DMS 273 treated with DMSO at 0.1 percent for 48 hours (cell line): ENCODE measurements around the gene PGM2L1.
"Not testable (repeated sequence)": the region's sequence is repeated elsewhere in the genome, so short reads cannot be mapped to it uniquely, and the experiment has no call there.

ENCODE experiments used
- DNase-seq: peaks from one replicate; lab custom pipeline; 2025; lab: John Stamatoyannopoulos, UW

Gene PGM2L1

DNA sequence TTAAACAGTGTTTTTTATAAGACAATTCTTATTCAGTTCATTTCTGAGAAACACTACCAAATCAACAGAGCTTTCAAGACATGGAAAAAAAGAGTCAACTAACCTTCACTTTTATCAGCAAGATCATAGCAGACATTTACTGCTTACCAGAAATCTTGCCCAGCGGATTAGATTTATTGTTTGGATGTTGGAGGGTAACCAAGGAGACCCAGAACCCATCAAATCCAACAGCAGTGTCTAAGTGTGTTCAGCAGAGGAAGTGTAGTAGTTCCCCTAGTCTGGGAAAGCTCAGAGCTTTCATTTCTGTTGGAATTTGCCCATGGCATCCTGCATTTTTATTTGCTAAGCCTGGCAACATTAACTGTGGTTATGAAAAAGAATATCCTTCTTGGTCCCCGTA lies 2.4 kb upstream of the PGM2L1 start:
- no peak for DNase-seq

DNA sequence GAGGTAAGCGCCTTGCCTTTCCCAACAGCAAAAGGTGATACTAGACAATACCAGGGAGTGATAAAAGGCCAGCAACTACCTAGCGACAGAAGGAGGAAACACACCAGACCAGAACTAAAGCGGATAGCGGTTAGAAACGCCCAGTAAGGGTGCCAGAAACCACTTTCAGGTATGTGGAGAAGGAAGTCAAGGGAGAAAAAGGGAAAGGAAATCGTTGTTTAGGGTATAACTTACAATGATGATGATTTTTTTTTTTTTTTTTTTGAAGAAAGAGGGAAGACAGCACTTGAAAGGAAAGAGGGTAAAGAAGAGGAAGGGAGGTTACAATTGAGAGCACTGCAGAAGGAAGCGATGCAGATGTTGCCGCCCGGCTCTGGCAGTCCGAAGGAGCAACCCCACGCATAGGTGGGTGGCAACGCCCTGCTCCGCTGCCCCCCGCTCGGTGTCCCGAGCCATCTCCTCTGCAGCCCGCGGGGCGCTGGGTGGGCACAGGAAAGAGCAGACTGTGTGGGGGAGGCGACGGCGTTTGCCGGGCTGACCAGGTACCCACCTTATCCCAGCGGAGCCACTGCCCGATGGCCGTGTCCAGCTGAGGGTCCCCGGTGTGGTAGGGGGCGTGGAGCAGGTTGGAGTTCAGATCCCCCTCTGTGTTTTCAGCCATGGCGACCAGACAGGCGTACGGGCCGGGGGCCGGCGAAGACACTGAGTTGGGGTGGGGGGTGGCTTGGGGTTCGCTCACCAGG lies 561 bp downstream of the PGM2L1 start:
- DNase-seq: peak; percentile 14

- DNase-seq: no peak
Measured at GRCh38 chr11:74392256-74392655, 6.0 kb downstream of the PGM2L1 start.

DNA sequence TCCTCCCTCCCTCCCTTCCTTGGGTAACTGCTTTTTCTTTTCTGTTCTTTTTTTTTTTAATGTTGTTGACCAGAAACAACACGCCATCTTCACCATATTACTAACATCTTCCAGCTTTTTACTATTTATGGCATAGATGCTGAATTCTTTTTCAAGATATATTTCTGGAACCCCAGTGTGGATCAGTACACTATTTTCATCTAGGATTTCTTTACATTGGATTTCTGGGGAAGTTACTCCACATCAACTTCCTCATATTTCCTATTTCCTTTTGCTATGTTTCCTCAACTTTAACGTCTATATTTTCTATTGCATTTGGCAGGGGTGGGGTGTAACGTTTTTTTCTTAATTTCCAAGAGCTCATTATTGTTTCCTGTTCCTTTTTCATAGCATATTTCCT lies 7.0 kb downstream of the PGM2L1 start:
- no peak for DNase-seq

DNA sequence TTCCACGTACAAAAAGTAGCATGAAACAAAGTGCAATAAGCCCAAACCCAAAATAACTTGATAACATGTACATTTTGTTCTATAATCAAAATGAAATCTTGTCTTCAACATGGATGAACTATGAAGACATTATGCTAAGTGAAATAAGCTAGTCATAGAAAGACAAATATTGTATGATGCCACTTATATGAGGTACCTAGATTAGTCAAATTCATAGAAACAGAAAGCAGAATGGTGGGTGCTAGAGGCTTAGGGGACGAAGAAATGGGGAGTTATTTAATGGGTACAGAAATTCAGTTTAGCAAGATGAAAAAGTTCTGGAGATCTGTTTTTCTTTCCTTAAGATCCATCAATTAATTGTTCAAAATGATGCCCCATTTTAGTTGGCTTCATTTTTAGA lies 7.5 kb downstream of the PGM2L1 start:
- no peak for DNase-seq

DNA sequence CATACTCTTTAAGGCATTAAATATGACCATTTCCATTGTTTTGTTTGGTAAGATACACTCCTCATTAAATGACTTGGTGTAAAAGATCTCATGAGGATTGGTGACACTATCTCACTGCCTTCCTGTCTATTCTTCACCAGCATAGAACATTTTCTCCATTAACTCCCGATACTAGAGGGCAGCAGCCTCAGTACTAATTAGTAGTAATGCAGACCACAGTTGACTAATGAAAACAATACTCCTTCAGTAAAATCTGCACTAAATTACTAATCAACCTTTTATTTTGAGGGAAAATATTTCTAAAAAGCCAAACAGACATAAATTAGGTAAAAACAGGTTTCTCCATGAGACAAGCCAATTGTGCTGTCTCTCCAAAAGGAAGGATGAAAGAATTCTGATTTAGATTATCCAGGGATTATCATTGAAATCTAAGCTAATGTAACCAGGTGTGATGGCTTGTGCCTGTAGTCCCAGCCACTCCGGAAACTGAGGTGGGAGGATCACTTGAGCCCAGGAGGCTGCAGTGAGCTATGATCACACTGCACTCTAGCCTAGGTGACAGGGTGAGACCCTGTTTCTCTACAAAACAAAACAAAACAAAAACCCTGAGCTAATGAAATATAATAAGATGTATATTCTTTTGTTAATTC lies 9.4 kb downstream of the PGM2L1 start:
- peak; percentile 4 for DNase-seq

DNA sequence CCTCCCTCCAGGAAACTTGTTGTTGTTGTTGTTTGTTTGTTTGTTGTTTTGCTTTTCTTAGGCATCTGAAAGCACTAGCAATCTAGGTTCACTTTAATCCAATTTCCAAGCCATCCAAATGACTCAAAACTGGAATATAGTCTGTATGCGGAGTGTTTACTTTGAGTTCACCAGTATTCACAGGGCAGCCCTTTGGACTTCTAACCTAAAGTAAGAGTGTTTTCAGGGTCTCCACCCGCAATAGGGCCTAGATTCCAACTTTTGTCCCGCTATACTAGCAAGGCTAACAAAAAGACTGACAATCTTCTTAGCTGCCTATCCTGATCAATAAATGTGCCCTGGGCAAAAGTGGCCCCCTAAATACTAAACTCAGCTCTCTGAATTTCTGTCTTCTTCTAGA lies 13.6 kb downstream of the PGM2L1 start:
- DNase-seq: no peak

- DNase-seq: no peak
Measured at GRCh38 chr11:74380746-74381439, 17.3 kb downstream of the PGM2L1 start.

DNA sequence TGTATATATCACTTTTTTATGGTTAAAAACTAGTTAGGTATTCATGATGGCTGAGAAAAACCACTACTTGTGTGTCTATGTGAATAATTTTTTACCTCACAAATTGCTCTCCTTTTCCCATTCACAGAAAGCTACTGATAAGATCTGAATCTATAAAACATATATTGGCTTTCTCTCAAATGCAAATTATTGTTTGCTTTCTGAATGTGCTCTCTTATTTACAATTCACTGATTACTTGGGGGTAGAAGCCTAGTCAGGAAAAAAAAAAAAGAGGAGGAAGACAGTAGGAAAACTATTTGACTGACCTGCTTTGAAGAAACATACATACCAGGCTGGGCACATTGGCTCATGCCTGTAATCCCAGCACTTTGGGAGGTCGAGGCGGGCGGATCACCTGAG lies 20.5 kb downstream of the PGM2L1 start:
- no peak for DNase-seq

DNA sequence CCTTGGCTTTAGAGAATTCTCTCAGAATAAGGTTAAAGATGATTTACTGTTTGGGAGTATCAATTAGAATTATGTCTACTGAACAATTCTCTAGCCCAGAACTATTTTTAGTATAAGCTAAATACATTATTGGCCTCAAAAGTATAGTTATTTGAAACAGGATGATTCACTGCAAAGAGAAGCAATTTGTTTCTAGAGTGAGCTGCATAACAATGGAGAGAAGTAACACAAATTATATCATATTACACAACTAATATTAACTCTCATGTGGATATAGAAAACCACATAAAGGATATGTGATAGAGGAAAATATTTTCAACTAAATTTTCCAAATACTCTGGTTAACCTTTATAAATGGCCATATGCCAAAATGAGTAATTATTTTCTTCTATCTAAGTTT lies 24.9 kb downstream of the PGM2L1 start:
- DNase-seq: no peak

DNA sequence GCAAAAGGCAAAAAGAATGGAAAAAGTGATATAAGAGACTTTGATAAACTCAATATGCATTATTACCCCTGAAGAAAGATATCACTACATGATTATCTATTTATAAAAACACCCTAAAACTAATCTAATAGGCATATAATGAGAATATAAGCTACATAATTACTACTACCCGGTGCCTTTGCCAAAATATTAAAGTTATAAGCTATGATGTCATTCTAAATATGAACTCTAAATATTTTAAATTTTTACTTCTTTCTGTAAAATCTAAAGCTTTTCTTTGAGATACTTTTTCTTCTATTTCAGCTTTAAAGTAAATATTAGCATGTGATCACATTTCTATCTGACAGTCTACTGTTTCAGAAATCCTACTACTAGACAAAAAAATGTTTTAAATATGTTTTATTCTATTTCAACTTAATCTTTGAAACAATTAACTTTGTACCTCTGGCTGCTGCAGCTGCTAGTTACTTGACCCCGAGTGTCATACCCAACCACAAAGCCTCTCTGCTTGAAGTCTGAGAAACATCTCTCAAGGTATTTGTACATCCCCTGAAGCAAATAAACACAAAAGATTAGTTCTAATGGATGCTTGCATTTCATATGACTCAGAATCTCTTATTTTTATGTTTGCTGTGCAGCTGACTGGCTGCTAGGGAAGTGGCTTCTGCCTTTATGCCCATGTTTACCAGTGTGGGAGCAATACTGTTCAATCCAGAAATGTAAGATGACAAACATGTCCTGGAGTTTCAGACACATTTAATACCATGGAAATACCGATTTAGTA lies 26.8 kb downstream of the PGM2L1 start:
- DNase-seq: no peak

- DNase-seq: no peak
Measured at GRCh38 chr11:74370123-74370522, 28.1 kb downstream of the PGM2L1 start.

GRCh38 chr11:74367881-74368280 lies 30.4 kb downstream of the PGM2L1 start:
- DNase-seq: no peak

DNA sequence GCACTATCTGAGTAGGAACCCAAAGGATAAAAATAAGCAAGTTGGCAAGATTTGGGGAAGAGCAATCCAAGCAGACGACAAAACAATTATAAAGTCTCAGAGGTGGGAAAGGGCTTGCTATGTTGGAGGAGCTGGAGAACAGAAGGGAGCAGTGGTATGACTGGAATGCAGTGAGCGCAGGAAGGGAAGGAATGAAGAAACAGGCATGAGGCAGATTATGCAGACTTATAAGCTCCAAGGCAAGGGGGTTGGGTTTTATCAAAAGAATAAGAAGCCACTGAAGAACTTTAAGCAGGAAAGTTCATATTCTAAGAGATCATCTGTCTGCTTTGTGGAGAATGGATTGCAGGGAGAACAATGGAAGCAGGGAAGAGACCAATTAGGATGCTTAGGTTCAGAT lies 31.7 kb downstream of the PGM2L1 start:
- no peak for DNase-seq

DNA sequence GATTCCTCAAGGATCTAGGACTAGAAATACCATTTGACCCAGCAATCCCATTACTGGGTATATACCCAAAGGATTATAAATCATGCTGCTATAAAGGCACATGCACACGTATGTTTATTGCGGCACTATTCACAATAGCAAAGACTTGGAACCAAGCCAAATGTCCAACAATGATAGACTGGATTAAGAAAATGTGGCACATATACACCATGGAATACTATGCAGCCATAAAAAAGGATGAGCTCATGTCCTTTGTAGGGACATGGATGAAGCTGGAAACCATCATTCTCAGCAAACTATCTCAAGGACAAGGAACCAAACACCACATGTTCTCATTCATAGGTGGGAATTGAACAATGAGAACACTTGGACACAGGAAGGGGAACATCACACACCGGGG lies 32.4 kb downstream of the PGM2L1 start:
- not testable (repeated sequence) for DNase-seq

DNA sequence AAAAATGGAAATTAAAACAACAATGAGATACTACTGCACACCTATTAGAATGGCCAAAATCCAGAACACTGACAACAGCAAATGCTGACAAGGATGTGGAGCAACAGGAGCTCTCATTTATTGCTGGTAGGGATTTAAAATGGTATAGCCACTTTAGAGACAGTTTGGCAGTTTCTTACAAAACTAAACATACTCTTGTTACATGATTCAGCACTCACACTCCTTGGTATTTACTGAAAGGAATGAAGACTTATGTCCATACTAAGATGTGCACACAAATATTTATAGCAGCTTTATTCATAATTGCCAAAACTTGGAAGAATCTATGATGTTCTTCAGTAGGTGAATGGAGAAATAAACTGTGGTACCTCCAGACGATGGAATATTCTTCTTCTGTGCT lies 40.8 kb downstream of the PGM2L1 start:
- no peak for DNase-seq

DNA sequence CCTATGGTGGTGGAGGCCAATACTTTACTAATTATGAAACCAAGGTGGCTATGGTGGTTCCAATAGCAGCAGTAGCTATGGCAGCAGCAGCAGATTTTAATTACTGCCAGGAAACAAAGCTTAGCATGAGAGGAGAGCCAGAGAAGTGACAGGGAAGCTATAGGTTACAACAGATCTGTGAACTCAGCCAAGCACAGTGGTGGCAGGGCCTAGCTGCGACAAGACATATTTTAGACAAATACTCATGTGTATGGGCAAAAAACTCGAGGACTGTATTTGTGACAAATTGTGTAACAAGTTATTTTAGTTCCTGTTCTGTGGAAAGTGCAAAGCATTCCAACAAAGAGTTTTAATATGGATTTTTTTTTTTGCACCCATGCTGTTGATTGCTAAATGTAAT lies 42.6 kb downstream of the PGM2L1 start:
- no peak for DNase-seq

- no peak for DNase-seq
Measured at GRCh38 chr11:74354036-74354435, 44.2 kb downstream of the PGM2L1 start.

GRCh38 chr11:74347381-74347780 lies 50.9 kb downstream of the PGM2L1 start:
- DNase-seq: no peak

DNA sequence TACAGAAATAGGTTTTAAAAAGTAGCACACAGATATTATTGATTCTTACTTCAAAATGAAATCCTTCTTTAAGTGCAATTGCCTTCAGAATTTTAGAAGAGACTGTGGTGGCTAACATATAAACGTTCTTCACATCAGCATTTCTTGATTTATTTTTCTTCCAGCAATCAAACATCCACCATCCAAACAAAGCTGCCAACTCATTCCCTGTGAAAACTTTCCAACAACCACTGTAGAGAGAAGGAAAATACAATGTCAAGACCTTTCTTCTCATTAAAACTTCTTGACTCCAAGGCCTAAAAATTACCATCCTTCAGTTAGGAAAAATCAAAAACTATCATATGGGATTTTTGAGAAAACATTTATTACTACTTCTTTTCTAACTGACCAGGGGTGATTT lies 52.8 kb downstream of the PGM2L1 start:
- no peak for DNase-seq

- DNase-seq: no peak
Measured at GRCh38 chr11:74341921-74342320, 56.3 kb downstream of the PGM2L1 start.

DNA sequence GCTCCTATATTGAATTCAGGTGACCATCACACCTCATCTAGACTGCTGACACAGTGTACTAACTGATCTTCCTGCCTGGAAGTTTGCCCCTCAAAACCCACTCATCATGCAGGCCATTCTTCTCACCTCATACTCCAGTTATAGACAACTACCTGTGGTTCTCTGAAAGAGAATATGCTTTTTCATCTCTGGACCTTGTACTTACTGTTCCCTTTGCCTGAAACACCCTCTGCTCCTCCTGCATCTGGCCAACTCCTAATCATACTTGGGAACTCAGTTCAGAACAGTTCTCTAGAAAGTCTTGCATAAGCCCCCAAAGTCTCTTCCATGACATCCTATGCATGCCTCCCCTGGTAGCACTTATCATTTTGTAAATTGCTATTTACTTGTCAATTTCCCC lies 58.6 kb downstream of the PGM2L1 start:
- no peak for DNase-seq

GRCh38 chr11:74338963-74339362 lies 59.3 kb downstream of the PGM2L1 start:
- DNase-seq: no peak
